HCT116 (cell line): ENCODE results near the gene RPS6KL1. TPM values are rescaled to one million over a fixed set of nuclear protein-coding genes. Genes with fewer than 3 reads are reported as not detected.

Experiments
- ATAC-seq: fragments of 200-7000 bp; cut with Tn5 transposase; 2 replicates; pipeline ENCODE4 v1.9.1; 2020; ENCODE audit warnings: mild to moderate bottlenecking, moderate library complexity
- BruUV-seq: library from RNA; stranded (reverse); fragments of 400-500 nt; replicated peaks from 2 replicates; lab custom pipeline; 2021; lab: Mats Ljungman, UMichigan
- CTCF ChIA-PET: fragments of 300-600 bp; sonication (Branson Sonifier 250); formaldehyde crosslinking; loops from one replicate; lab custom pipeline; 2021; ENCODE audit warnings: antibody characterized with exemption; lab: Charles Lee
- POLR2A ChIA-PET: fragments of 300-600, 350-600 bp; sonication (Branson Sonifier 250); formaldehyde crosslinking; loops from one replicate; lab custom pipeline; 2021; ENCODE audit warnings: antibody characterized with exemption; lab: Charles Lee
- RAD21 ChIA-PET, 2 experiments: fragments of 300-600 bp; sonication (Branson Sonifier 250); formaldehyde crosslinking; loops; one replicate each; lab custom pipeline; 2023; ENCODE audit warnings: low total read pairs in 2 of 2; ENCODE audit not compliant: uncharacterized antibody in 2 of 2, unreplicated experiment in 2 of 2, low non-redundant PET in 1 of 2; lab: Charles Lee
- DNase-seq: peaks from one replicate; pipeline ENCODE4 v3.0.0-alpha.2; 2010; ENCODE audit warnings: low read depth, low spot score
- H2AFZ ChIP-seq: fragments of 200-600 bp; shearing (Covaris generic), sonication (generic); 2 replicates; pipeline ENCODE4 v1.6.1; 2017; ENCODE audit warnings: low read depth, mixed run types, mixed read lengths, antibody characterized with exemption, low read length; ENCODE audit not compliant: poor library complexity, severe bottlenecking
- H3K27ac ChIP-seq: 2 replicates; pipeline ENCODE4 v1.5.1; 2012; ENCODE audit warnings: low read depth, low read length
- H3K27me3 ChIP-seq: fragments of 200-600 bp; sonication (generic); 2 replicates; pipeline ENCODE4 v1.6.1; 2016; ENCODE audit warnings: mixed run types, low read length, mixed read lengths; ENCODE audit not compliant: insufficient read depth
- H3K36me3 ChIP-seq, 2 experiments: fragments of 200-500 bp in 1 of 2; fragments of 200-600 bp in 1 of 2; sonication (Bioruptor generic) in 1 of 2; sonication (generic) in 1 of 2; 2 replicates each; pipeline versions ENCODE4 v1.5.1 to v1.6.1; 2014 to 2016; ENCODE audit warnings: low read length in 2 of 2, inconsistent platforms in 1 of 2, mixed read lengths in 1 of 2, mixed run types in 1 of 2; ENCODE audit not compliant: insufficient read depth in 2 of 2, control insufficient read depth in 1 of 2
- H3K4me1 ChIP-seq, 2 experiments: fragments of 200-600 bp in 1 of 2; sonication (generic) in 1 of 2; 2 replicates each; pipeline versions ENCODE4 v1.5.1 to v1.6.1; 2012 to 2017; ENCODE audit warnings: low read length in 2 of 2, inconsistent platforms in 1 of 2, mild to moderate bottlenecking in 1 of 2, mixed read lengths in 1 of 2, mixed run types in 1 of 2, moderate library complexity in 1 of 2; ENCODE audit not compliant: insufficient read depth in 2 of 2, control insufficient read depth in 1 of 2
- H3K4me2 ChIP-seq: fragments of 200-600 bp; sonication (generic); 2 replicates; pipeline ENCODE4 v1.6.1; 2017; ENCODE audit warnings: mixed run types, low read length, mixed read lengths
- H3K4me3 ChIP-seq, 2 experiments: fragments of 200-600 bp in 1 of 2; sonication (generic) in 1 of 2; replicated peaks in 1 of 2; 2 replicates each; pipeline ENCODE4 v1.5.1; 2011 to 2016; ENCODE audit warnings: low read length in 2 of 2, control low read depth in 1 of 2, low read depth in 1 of 2, mild to moderate bottlenecking in 1 of 2, mixed read lengths in 1 of 2, mixed run types in 1 of 2
- H3K79me2 ChIP-seq: fragments of 200-600 bp; sonication (generic); 2 replicates; pipeline ENCODE4 v1.6.1; 2017; ENCODE audit warnings: mild to moderate bottlenecking, mixed run types, low read length, moderate library complexity, mixed read lengths; ENCODE audit not compliant: insufficient read depth
- H3K9ac ChIP-seq: fragments of 200-600 bp; sonication (generic); 2 replicates; pipeline ENCODE4 v1.6.1; 2016; ENCODE audit warnings: low read length, mixed read lengths
- H3K9me2 ChIP-seq: fragments of 200-600 bp; sonication (generic), shearing (Covaris generic); 2 replicates; pipeline ENCODE4 v1.6.1; 2017; ENCODE audit warnings: mixed run types, mild to moderate bottlenecking, moderate library complexity; ENCODE audit not compliant: insufficient read depth
- H3K9me3 ChIP-seq, 2 experiments: fragments of 200-500 bp in 1 of 2; fragments of 200-600 bp in 1 of 2; sonication (Bioruptor generic) in 1 of 2; sonication (generic) in 1 of 2; 2 replicates each; pipeline ENCODE4 v1.6.1; 2014 to 2017; ENCODE audit warnings: low read length in 2 of 2, mixed read lengths in 2 of 2, inconsistent platforms in 1 of 2, low read depth in 1 of 2, mild to moderate bottlenecking in 1 of 2, mixed run types in 1 of 2, moderate library complexity in 1 of 2; ENCODE audit not compliant: control insufficient read depth in 1 of 2, insufficient read depth in 1 of 2
- H4K20me1 ChIP-seq: fragments of 200-600 bp; sonication (generic), shearing (Covaris generic); 2 replicates; pipeline ENCODE4 v1.6.1; 2017; ENCODE audit warnings: mixed run types, mild to moderate bottlenecking, moderate library complexity; ENCODE audit not compliant: insufficient read depth
- ATF3 ChIP-seq: IDR thresholded peaks from 2 replicates; pipeline ENCODE4 v1.6.1; 2012
- CBX3 ChIP-seq: IDR thresholded peaks from 2 replicates; pipeline ENCODE4 v1.6.1; 2012; ENCODE audit warnings: low read depth
- CTCF ChIP-seq, 3 experiments: fragments of 200-600 bp in 1 of 3; sonication (generic) in 1 of 3; IDR thresholded peaks in 2 of 3; conservative IDR thresholded peaks in 1 of 3; 2 replicates each; pipeline ENCODE4 v1.5.1; 2012 to 2017; ENCODE audit warnings: low read depth in 2 of 3, low read length in 2 of 3, antibody characterized with exemption in 1 of 3, borderline replicate concordance in 1 of 3, control low read depth in 1 of 3, mild to moderate bottlenecking in 1 of 3, mixed read lengths in 1 of 3, mixed run types in 1 of 3, moderate library complexity in 1 of 3; ENCODE audit not compliant: insufficient read depth in 1 of 3
- EZH2 ChIP-seq: fragments of 200-600 bp; sonication (generic); IDR thresholded peaks from 2 replicates; pipeline ENCODE4 v1.6.1; 2017; ENCODE audit warnings: antibody characterized with exemption, mixed run types
- FOSL1 ChIP-seq: IDR thresholded peaks from 2 replicates; pipeline ENCODE4 v1.6.1; 2012; ENCODE audit warnings: low read depth
- POLR2A ChIP-seq: IDR thresholded peaks from 2 replicates; pipeline ENCODE4 v1.7.0; 2011; ENCODE audit warnings: borderline replicate concordance; ENCODE audit not compliant: insufficient read depth, insufficient read length; ENCODE audit errors: extremely low read depth
- REST ChIP-seq: IDR thresholded peaks from 2 replicates; pipeline ENCODE4 v1.6.1; 2012; ENCODE audit warnings: low read depth
- SIN3A ChIP-seq: IDR thresholded peaks from 2 replicates; pipeline ENCODE4 v1.6.1; 2012; ENCODE audit warnings: low read depth
- SP1 ChIP-seq: IDR thresholded peaks from 2 replicates; pipeline ENCODE4 v1.6.1; 2012; ENCODE audit warnings: low read depth
- SRF ChIP-seq: IDR thresholded peaks from 2 replicates; pipeline ENCODE4 v1.6.1; 2012; ENCODE audit warnings: low read depth
- YY1 ChIP-seq: IDR thresholded peaks from 2 replicates; pipeline ENCODE4 v1.6.1; 2011; ENCODE audit warnings: low read length, low read depth, moderate library complexity, mild to moderate bottlenecking; ENCODE audit not compliant: insufficient replicate concordance; ENCODE audit errors: extremely low read depth
- ZBTB33 ChIP-seq: IDR thresholded peaks from 2 replicates; pipeline ENCODE4 v1.6.1; 2011; ENCODE audit warnings: mild to moderate bottlenecking, low read length, moderate library complexity; ENCODE audit not compliant: insufficient replicate concordance; ENCODE audit errors: extremely low read depth
- ZFX ChIP-seq: fragments of 450-650 bp; IDR thresholded peaks from 2 replicates; pipeline ENCODE4 v1.6.1; 2017
- ZNF274 ChIP-seq: fragments of 200-500 bp; sonication (Bioruptor generic); IDR thresholded peaks from 2 replicates; pipeline ENCODE4 v1.6.1; 2014; ENCODE audit warnings: mild to moderate bottlenecking, low read depth, low read length, inconsistent platforms
- intact Hi-C: fragments of 100-400 bp; cut with micrococcal nuclease; formaldehyde crosslinking; loops from 2 replicates; pipeline ENCODE4 v1.10.0; 2022
- total RNA-seq: library from RNA; stranded (reverse); gene quantifications from one replicate; pipeline ENCODE4 v1.2.1, GENCODE V29; 2021; ENCODE audit not compliant: unreplicated experiment

Gene RPS6KL1
- total RNA-seq, 1 experiment from 2014 or later: 6.7 TPM

- peak overlapping the region; percentile 48 for H2AFZ ChIP-seq
- peak overlapping the region; percentile 51; the same call in 1 of the 2 replicates for H3K27ac ChIP-seq
- BruUV-seq: no TSS peak
- TF ChIP-seq FOSL1: no peak
- TF ChIP-seq SP1: no peak
- TF ChIP-seq CTCF (IDR thresholded peaks at IDR 0.05 in 2 of 3, conservative IDR thresholded peaks at IDR 0.05 in 1 of 3; ENCODE audit: borderline replicate concordance in 1 of 3, insufficient read depth in 1 of 3, low read depth in 2 of 3, low read length in 2 of 3): no peak
- no peak for TF ChIP-seq ATF3
- no peak for TF ChIP-seq CBX3
- TF ChIP-seq REST: no peak
- no peak for TF ChIP-seq ZFX
- no peak for TF ChIP-seq EZH2
- TF ChIP-seq YY1: no peak
- TF ChIP-seq SRF: no peak
- no peak for TF ChIP-seq SIN3A
- TF ChIP-seq ZNF274: no peak
- TF ChIP-seq ZBTB33: no peak
- TF ChIP-seq POLR2A: no peak
- no peaks in the 10 kb centered on the region for H3K27me3 ChIP-seq
- H4K20me1 ChIP-seq: no peaks in the 10 kb centered on the region
- ATAC-seq (no peak; the same call in 1 of the 2 replicates), DNase-seq (no peak)
- no peaks in the 10 kb centered on the region for H3K9me2 ChIP-seq
- H3K9me3 ChIP-seq: no peaks in the 10 kb centered on the region
- ChIA-PET POLR2A (interaction anchor here (0.9 to 1.8 kb wide), 8 partner anchors 8 to 339 kb away, joined by 3 to 8 read pairs (median 4); partner anchors contain the start of genes EIF2B2 and RPS6KL1), CTCF (interaction anchor here (2.9 kb wide), 1 partner anchor 10 kb away, joined by 16 read pairs; no protein-coding TSS in a partner anchor), RAD21 (no interaction called here)
- H3K79me2 ChIP-seq: no peaks in the 10 kb centered on the region
- H3K36me3 ChIP-seq: no peaks in the 10 kb centered on the region
- peak overlapping the region; percentile 70 for H3K9ac ChIP-seq
- intact Hi-C loops: no loop called here
- peak overlapping the region; percentile 99 for H3K4me2 ChIP-seq
- H3K4me1 ChIP-seq: peaks cover 4 to 25% of the 10 kb centered on the region in 2 experiments; a peak in 3 of 4 replicates
- peak overlapping the region; percentile 58 to 78 for H3K4me3 ChIP-seq
Observed at GRCh38 chr14:74954947-74955228, 31.8 kb upstream of the RPS6KL1 start.
